C4-2B (cell line): Measurements from ENCODE around the gene LZTS3.
"Not testable (repeated sequence)": the region's sequence is repeated elsewhere in the genome, so short reads cannot be mapped to it uniquely, and the experiment has no call there.

Source experiments
- H3K27ac ChIP-seq: fragments of 450-650 bp; 2 replicates; pipeline ENCODE4 v1.5.1; 2017
- CTCF ChIP-seq: fragments of 450-650 bp; conservative IDR thresholded peaks from 2 replicates; pipeline ENCODE4 v1.5.1; 2017; ENCODE audit warnings: mild to moderate bottlenecking
- ZFX ChIP-seq: fragments of 450-650 bp; IDR thresholded peaks from 2 replicates; pipeline ENCODE4 v1.6.1; 2017

Gene LZTS3

GRCh38 chr20:3188823-3189413 is 15.6 kb upstream of the LZTS3 start:
- H3K27ac ChIP-seq, result no peak overlapping the region
- TF ChIP-seq CTCF (no peak), ZFX (no peak)

GRCh38 chr20:3187861-3188260 is 14.5 kb upstream of the LZTS3 start:
- not testable (repeated sequence) for H3K27ac ChIP-seq

GRCh38 chr20:3183896-3184612 is 10.7 kb upstream of the LZTS3 start:
- TF ChIP-seq ZFX, result no peak
- TF ChIP-seq CTCF, result no peak
- no peak overlapping the region for H3K27ac ChIP-seq

GRCh38 chr20:3182429-3182828 is 9.1 kb upstream of the LZTS3 start:
- H3K27ac ChIP-seq, result not testable (repeated sequence)

GRCh38 chr20:3181270-3181669 is 7.9 kb upstream of the LZTS3 start:
- no peak overlapping the region for H3K27ac ChIP-seq
- TF ChIP-seq CTCF, result no peak
- TF ChIP-seq ZFX, result no peak

- no peak for TF ChIP-seq ZFX
- no peak for TF ChIP-seq CTCF
- H3K27ac ChIP-seq, result no peak overlapping the region
Measured at GRCh38 chr20:3180319-3180718, 7.0 kb upstream of the LZTS3 start.

- TF ChIP-seq ZFX, result no peak
- TF ChIP-seq CTCF, result no peak
- H3K27ac ChIP-seq, result no peak overlapping the region
Measured at GRCh38 chr20:3177746-3178485, 4.6 kb upstream of the LZTS3 start.

GRCh38 chr20:3175270-3175669 is 1.9 kb upstream of the LZTS3 start:
- H3K27ac ChIP-seq, result no peak overlapping the region
- TF ChIP-seq ZFX, result no peak
- TF ChIP-seq CTCF, result no peak
